NCI-H1417 treated with DMSO at 0.1 percent for 48 hours (cell line): ENCODE data around the gene CHCHD6.

Experiments used
- DNase-seq: peaks from one replicate; lab custom pipeline; 2025; lab: John Stamatoyannopoulos, UW

Gene CHCHD6

DNA sequence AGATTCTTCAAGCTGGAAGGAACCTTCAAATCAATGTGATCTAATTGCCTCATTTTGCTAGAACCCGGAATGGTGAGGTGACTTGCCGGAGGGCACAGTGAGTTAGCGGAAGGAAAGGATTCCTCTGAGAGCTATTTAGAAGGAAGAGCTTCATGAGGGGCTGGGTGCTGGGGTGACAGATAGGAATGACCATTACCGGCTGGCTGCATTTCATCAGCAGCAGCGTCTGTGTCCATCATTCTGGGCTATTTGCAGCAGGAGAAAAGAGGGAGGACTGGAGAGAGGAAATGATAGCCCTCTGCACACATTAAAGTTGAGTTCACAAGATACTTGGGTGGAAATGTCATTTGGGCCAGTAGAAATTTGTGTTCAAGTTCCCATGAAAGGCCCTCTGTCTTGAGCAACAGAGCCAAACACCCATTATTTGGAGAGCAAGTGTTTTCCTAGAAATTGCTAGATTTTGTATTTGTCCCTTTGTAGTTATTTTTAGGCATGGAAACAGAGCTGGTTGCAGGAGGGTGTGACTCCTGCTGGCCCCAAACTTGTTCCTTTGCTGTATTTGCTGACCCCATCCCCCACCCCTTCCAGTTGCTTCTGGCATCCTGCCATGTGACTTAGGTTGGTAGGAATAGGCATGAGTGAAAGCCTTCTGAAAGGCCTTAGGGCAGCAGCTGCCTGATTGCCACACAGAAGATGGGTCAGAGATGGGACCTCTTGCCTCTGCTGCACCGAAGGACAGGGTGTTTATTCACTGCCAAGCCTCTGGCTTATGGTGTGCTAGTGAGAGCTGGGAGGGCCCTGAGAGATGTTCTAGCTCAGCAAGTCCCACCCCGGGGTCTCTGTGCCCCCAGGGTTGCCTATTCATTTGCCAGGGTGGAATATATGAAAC lies 191.4 kb downstream of the CHCHD6 start:
- DNase-seq = no peak

DNA sequence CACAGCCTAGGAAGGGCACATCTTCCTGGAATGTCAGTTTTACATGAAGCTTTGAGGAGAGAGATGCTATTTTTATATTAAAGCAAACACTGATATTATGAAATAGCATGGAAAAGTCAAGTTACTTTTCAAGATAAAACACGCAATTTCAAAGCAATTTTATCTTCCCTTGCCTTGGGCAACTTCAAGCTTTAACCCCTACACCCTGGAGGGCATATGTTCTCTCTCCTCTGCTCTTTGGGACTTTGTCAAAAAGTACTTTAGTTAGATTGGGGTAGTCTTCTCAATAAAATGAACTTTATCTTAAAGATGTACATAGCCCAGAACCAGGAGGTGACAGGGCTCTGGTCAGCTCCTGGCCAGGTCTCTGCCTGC lies 192.0 kb downstream of the CHCHD6 start:
- no peak for DNase-seq

DNA sequence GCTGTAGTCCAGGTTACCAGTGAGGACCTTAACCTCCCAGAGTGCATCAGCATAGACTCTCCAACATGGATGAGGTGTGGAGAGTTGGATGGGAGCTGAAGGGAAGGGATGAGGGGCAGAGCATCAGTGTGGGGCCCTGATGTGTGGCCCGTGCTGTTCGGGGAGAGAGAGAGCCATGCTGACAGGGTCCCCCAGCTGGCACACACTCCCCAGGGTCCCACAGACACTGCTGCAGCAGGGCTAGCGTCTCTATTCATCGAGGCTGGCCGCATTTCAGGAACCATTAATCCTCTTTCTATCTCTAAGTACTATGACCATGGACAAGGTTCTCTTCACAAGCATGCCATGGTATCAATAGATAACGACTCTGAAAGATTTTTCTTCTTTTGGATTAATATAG lies 192.9 kb downstream of the CHCHD6 start:
- DNase-seq = no peak

DNA sequence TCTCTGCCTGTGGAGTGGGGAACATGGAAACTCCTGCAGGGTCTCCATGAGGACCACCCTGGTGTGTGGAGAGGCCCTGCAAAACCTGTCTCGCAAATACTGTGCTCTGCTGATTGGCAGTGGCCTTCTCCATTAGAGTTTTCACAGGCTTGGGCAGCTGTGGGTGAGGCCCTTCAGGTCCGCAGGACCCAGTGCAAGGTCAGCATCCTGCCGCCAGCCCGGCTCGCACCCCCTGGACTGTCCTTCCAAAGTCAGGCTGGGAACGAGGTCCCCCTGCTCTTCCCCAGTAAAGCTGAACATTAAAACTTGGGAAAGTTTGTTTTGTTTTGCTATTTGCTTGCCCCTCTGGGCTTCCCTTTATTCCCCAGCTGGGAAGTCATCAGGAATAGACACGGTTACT lies 193.9 kb downstream of the CHCHD6 start:
- no peak for DNase-seq

DNA sequence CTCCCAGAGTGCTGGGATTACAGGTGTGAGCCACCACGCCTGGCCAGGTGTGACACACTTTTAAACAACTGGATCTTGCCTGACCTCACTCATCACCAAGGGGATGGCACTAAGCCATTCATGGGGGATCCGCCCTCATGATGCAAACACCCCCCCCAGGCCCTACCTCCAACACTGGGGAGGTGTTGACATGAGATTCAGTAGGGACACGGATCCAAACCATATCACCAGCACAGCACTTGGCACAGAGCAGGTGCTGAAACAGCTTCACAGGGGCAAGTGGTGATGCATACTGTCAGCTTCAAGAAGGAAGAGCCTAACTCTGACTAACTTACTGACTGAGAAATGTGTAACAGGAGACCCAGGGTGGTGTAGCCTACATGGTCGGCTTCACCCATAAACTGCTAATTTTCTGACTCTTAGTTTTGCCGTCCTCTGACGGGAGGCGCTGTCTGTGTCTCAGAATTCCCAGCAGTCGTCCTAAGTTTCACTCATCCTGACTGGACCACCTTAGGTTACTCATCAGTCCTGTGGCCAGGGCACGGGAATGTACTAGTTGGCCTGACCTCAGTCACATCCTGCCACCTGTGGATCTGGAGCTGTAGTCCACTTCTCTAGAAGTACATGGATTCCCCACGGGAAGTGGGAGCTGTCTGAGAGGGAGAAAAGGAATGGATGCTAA lies 197.0 kb downstream of the CHCHD6 start:
- no peak for DNase-seq

DNA sequence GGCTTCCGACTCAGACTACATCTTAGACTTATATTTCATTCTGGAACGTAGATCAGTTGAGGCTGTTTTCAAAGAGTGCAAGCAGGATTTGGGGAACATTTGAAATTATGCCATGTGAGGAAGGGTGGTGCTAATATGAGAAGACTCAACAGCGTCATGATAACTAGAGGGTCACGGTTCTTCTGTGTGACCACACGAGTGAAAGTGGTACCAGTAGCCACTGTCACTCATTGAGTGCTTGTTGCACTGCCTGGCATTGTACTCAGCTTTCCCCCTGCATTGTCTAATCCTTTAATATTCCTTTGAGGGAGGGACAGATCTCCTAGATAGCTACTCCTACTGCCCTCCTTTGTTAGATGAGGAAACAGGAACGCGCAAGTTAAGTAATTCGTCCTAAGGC lies 197.6 kb downstream of the CHCHD6 start:
- DNase-seq = no peak

DNA sequence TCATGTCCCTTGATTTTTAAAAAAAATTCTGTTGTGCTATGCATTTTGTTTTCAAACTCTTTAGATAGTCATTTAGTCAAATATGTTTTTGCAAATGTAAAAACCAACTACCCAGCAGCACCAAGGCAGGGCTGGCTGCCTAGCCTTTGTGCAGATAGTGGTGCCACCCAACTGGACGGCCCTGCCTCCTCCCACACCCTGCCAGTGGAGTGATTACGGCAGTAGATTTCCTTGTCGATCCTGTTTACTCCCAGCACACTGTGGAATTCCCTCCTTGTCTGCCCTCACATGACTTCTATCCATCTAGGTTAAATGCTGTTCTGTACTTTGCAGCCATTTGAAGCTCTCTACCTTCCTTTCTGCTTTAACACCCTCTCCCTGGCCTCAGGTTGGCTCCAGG lies 199.5 kb downstream of the CHCHD6 start:
- DNase-seq = no peak

DNA sequence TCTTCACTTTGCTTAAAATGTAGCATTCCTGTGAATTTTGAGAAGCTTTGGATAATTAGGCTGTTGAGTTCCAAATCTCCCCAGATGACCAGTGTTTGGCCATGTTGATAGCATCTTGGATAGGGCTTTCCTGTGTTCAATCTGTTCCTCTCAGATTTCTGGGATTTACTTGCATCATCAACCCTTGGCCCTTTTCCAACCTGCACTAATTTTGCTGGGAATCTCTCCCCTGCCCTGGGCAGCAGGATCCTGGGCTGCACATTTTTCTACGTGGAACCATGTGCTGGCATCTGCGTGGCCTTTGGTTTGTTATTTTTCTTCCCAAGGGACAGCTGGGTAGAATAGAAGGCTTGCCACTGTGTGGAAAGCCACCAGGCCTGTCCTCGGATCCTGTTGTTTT lies 203.5 kb downstream of the CHCHD6 start:
- DNase-seq = no peak

DNA sequence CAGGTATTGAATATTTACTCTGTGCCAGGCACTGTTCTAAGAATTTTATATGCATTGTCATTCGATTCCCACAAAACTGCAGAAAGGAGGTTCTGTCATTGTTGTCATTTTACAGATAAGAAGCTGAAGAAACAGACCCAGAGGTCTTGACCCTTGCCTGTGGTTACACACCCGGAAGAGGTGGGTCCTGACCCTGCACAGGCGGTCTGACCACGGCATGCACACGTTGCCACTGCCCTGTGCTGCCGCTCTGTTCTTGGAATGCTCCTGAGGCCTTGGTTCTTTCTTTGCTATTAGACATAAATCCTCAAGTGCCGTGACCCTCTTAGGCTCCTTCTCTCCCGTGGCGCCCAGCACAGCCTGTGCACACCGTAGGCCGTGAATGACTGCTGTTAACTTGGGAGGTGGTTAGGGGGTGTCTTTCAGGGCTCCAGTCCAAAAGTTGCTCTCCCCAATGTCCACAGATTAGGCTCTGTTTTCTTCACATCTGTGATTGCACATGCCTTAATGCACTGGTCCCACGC lies 204.8 kb downstream of the CHCHD6 start:
- no peak for DNase-seq

DNA sequence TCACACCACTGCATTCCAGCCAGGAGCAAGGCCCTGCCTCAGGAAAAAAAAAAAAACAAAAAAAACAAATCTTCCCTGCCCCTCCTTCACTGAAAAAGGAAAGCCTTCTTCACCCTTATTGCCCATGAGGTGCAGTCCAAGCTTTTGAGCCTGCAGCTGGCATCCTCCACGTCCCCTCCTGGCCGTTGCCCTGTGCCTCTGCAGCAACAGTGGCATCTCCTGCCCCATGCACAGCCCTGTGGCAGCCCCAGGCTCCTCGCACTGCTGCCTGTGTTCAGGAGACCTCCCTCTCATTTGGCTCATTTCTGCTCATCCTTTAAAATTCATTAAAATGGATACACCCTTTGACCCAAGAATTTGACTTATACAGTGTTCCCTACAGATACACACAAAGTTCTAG lies 206.2 kb downstream of the CHCHD6 start:
- DNase-seq = no peak

DNA sequence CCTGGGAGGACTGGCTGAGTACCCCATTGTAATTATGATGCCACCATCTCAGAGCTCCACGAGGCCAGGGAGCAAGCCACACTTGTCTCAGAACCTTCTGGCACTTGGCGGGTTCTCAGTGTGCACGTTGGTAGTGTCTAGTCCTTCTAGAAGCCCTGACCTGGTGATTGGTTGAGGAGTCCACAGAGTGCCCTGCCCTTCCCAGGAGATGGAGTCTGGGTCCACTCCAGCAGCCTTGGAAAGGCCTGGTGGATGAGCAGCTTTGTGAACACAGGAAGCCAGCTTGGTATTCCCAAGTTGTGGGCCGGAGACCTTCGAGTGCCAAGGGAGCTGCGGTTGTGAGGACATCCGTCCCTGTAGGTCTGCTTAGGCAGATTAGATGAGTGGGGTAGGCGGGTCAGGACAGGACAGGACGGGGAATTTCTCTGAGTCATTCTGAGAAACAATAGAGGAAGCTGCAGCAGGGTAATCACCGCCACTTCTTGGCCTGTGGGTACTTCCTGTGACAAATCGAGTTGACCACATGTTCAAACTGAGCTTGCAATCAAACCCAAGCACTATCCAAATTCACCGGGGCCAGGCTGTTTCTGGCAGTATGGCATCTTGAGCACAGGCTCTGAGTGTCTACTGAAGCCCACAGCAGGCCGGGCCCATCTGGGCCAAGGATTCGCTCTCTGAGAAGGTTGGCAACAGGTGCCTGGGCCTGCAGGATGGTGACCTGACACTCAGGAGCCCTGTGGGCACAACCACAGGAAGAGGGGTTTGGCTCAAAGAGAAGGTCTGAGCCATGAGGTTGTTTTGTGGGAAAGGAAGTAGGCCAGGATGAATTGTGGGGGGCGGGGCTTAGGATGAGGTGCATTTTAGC lies 207.4 kb downstream of the CHCHD6 start:
- no peak for DNase-seq

DNA sequence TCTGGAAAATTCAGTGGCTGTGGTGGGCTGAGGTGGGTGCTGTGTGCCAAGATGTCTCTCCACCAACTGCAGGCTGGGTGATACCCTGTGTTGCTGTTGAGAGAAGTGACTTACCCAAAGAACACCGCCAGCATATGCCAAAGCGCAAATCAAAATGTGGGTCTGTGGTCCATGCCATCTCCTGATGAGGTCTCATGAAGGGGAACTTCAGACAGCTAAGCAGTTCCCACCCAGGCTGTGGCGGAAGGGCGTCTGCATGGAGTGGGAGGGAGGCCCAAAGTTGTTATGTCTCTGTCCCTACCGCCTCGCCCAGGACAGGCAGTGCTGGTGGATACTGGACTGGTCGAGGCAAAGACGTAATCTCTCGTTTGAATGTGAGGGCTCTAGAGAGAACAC lies 208.0 kb downstream of the CHCHD6 start:
- no peak for DNase-seq

DNA sequence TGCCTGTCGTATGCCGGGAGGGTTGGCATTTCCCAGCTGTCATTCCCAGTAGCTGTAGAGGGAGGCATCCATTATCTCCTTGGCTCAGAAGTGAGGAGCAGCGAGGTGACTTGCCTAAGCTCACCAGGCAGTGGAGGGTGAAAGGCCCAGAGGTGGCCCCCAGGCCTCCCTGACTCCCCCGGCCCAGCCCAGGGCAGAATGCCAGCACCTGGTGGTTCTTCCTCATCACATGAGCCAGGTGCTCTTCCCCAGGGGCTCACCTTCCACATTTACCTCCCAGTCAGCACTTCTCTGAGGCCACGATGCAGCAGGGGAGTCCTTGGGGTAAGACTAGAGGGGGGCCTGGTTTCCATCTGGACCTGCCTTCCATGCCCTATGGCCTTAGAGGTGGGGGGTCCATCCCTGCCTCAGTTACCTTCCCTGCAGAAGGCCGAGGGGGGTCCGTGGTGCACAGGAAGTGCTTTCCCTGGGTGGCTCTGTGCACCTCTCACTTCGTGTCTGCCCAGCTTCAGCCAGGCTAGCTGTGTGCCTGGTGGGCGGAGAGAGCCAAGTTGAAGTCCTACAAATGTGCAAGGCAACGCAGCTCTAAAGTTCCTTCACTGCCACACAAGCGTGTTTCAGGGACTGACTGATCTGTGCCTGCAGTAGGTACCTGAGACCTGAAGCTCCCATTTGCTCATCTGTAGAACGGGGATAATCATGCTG lies 208.6 kb downstream of the CHCHD6 start:
- no peak for DNase-seq

DNA sequence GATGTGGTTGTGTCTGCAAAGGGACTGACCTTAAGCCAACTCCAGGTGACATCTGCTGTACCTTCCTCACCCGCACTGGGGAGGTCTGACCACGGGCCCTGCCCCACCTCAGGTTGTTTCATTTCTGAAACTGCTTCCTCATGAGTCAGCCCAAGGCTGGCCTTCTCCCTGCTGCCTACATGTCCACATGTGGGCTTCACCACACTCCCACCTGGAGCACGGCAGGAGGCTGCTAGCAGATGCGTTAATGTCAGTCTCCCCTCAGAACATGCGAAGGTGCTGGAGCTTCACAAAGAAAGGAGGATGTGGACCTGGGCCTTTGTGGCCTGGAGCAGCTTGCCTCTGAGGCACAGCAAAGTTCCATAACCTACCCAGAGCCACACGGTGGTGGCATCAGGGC lies 209.5 kb downstream of the CHCHD6 start:
- DNase-seq = no peak

DNA sequence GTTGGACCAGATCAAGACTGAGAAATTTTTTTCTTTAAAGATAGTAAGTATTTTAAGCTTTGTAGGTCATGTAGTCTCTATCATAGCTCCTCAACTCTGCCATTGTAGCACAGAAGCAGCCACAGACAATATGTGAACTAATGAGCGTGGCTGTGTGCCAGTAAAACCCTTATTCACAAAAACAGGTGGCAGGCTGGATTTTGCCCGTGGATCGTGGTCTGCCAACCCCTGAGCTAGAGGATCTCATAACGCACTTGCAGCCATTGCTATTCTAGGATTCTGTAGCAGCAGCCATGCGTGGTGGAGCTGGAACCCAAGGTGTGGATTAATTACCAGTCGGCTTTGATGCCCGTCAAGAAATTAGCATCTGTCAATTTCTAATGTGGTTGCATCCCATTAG lies 210.2 kb downstream of the CHCHD6 start:
- DNase-seq = no peak

DNA sequence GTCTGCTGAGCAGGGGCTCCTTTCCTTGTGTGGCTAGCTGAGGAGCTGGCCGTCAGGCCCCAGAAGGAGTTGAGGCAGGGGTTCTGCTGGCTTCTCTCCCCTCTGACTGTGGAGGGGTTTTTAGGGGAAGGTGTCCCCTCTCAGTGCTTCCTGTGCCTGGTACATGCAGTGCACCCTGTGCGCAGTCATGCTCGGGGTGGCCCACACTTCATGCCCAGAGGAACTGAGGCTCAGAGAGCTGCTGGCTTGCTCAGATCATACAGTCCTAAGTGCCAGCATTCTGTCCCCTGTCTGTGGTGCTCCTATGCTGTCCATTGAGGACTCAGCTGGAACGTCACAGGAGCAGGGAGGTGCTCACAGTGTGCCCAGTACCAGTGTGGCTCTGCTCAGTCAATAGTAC lies 211.0 kb downstream of the CHCHD6 start:
- DNase-seq = no peak

DNA sequence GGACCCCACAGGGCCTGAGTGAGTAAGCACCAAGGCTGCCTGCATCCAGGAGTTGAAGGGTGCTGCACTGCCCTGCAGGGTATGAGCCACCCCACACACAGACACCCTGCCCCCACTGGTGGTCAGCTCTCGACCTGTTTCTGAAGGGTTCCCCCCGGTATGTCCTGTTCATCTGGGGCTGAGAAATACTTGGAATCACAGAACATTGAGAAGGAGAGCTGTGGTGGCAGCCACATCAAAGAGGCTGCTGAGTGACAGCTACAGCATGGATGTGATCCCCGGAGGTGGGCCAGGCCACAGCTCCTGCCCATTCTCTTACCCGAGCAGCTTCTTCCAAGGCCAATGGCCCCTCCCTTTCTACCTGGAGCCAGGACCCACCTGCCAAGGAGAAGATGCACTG lies 212.5 kb downstream of the CHCHD6 start:
- DNase-seq = no peak

DNA sequence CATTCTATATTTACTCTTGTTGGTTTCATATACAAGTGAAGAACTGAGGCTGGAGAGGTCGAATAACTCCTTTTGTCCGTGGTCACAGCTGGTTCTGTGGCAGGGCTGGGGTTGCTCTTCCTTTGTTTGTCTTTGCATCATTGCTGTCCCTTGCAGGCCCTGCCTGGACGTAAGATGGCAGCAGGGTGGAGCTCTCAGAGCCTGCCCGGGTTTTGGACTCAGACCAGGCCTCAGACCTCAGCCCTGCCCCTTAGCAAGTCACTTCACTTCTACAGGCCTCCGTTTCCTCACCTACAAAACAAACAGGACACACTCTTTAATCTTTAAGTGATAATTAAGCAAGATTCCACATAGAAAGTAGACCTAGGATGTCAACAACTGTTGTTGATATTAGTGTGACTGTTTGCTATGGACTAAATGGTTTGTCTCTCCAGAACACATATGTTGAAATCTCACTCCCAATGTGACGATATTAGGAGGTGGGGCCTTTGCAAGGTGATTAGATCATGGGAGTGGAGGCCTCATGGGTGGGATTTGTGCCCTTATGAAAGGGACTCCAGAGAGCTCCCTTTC lies 213.3 kb downstream of the CHCHD6 start:
- no peak for DNase-seq

DNA sequence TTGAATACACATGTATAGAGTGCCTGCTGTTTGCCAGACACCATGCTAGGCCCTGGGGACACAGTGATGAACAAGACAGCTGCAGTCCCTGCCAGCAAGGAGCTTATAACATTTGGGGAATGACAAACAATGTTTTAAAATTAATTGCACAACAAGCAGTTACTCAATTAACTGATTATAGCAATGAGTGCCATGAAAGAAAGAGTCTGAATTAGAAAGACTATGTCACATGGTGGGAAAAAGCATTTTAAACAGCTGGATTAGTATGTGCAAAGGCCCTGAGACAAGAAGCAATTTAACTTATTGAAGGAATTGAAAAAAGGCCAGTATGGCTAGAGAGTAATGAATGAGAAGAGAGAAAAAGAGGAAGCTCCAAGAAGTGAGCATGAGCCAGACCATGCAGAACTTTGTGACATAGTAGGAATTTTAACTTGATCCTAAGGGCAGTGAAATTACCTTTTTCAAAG lies 214.3 kb downstream of the CHCHD6 start:
- DNase-seq = no peak

DNA sequence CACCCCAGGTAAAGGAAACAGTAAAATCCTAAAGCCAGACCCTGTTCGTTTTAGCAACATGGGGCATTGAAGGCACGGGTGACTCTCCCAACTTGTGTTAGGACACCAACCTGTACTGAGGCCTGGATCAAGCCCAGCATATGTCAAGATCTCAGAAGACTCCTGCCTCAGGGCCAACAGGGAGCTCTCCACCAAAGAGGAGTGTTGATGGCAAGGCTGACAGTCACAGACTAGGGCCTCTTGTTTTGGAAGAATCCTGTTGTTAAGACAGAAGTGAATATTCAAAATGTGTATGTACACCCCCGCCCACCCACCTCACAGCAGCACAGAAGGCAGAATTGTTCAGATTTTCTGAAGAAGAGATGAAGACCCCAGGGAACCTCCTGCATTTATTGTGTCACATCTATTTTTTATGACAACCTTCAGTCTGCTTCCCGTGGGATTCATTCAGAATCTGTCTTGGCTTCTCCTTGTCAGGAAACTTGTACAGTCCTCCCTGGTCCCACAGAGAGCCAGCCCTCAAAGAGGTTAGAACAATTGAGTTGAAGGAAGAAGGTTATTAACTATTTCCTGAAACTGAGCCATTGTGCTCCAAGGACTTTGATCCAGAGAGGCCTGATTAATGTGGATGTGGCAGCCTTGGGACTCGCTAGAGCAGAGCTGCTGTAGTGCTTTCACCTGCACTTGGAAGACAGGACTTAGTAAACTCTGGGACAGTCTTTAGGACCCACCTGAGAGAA lies 217.2 kb downstream of the CHCHD6 start:
- DNase-seq = no peak

DNA sequence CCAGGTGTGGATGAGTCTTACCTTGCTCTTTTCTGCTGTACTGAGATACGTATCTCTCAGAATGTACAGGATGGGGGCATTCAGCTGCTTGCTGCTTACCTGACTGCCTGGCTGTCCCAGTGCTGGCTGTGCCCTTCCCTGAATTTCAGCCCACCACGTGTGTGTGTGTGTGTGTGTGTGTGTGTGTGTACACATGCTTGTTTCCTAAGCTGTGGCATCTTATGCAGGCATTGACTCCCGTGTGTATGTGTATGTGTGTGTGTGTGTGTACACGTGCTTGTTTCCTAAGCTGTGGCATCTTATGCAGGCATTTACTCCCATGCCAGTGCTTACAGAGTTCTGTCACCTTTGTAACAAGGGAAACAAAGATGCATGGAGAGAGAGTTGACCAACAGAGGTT lies 218.4 kb downstream of the CHCHD6 start:
- DNase-seq = no peak
